Measurements from ENCODE around the gene JPH4. TPM values are rescaled to one million over a fixed set of nuclear protein-coding genes. Genes with fewer than 3 reads are reported as not detected.

JPH4 gene
- total RNA-seq, 6 experiments from 2014 or later, result not detected

DNA sequence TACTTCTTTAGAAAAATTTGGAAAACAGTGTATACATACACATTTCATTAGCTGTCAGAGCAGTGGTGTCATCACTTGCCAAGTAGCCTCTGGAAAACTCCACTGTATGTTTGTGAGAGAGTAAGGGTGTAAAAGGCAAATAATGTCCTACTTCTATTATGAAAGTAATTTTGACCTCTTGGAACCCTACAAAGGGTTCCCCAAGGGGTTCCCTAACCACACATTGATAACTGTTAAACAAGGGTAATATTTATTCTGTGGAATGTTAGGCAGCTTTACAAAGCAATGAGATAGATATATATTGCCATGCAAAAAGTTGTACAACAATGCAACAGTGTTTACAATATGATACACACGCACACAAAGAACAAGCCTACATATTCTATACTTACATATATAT is 38.9 kb upstream of the JPH4 start:
- H3K27ac Mint-ChIP-seq, result no peak overlapping the region
- H3K9me3 Mint-ChIP-seq, result no peaks in the 10 kb centered on the region
- H3K36me3 Mint-ChIP-seq (ENCODE audit: low read depth), result no peaks in the 10 kb centered on the region
- no peak for DNase-seq
- H3K4me1 Mint-ChIP-seq (ENCODE audit: low read depth), result no peaks in the 10 kb centered on the region
- peaks cover 20% of the 10 kb centered on the region for H3K27me3 Mint-ChIP-seq (ENCODE audit: insufficient read depth)
- no peak overlapping the region for H3K4me3 Mint-ChIP-seq
- no peak for TF ChIP-seq CTCF (IDR thresholded peaks at IDR 0.05)

DNA sequence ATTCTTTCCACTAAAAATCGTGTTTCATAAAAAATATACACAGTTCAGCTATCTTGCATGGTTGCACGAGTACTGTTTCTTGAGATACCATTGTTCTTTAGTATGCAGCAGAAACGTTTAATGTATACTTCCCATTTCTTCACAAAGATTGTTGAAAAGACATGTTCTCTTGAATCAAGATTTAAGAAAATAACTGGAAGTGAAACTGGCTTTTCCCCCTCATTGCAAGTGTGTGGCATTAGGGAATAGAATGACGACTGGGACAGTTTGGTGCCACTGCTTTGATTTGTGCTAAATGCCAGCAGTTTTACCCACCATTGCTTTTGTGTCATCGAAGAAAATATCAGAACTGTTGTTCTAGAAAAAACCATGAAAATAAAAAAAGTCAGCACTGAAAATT is 37.3 kb upstream of the JPH4 start:
- H3K27ac Mint-ChIP-seq, result no peak overlapping the region
- H3K27me3 Mint-ChIP-seq (ENCODE audit: insufficient read depth), result peaks cover 27% of the 10 kb centered on the region
- DNase-seq, result no peak
- no peak overlapping the region for H3K4me3 Mint-ChIP-seq
- no peak for TF ChIP-seq CTCF (IDR thresholded peaks at IDR 0.05)
- no peaks in the 10 kb centered on the region for H3K9me3 Mint-ChIP-seq
- no peaks in the 10 kb centered on the region for H3K36me3 Mint-ChIP-seq (ENCODE audit: low read depth)
- no peaks in the 10 kb centered on the region for H3K4me1 Mint-ChIP-seq (ENCODE audit: low read depth)

GRCh38 chr14:23614395-23614828 is 35.8 kb upstream of the JPH4 start:
- Mint-ChIP-seq H3K9me3 (no peaks in the 10 kb centered on the region), H3K4me1 (ENCODE audit: low read depth) (no peaks in the 10 kb centered on the region), H3K4me3 (no peak overlapping the region), H3K27ac (no peak overlapping the region), H3K27me3 (ENCODE audit: insufficient read depth) (peaks cover 32% of the 10 kb centered on the region), H3K36me3 (ENCODE audit: low read depth) (no peaks in the 10 kb centered on the region)
- TF ChIP-seq CTCF (IDR thresholded peaks at IDR 0.05), result no peak
- DNase-seq, result no peak

DNA sequence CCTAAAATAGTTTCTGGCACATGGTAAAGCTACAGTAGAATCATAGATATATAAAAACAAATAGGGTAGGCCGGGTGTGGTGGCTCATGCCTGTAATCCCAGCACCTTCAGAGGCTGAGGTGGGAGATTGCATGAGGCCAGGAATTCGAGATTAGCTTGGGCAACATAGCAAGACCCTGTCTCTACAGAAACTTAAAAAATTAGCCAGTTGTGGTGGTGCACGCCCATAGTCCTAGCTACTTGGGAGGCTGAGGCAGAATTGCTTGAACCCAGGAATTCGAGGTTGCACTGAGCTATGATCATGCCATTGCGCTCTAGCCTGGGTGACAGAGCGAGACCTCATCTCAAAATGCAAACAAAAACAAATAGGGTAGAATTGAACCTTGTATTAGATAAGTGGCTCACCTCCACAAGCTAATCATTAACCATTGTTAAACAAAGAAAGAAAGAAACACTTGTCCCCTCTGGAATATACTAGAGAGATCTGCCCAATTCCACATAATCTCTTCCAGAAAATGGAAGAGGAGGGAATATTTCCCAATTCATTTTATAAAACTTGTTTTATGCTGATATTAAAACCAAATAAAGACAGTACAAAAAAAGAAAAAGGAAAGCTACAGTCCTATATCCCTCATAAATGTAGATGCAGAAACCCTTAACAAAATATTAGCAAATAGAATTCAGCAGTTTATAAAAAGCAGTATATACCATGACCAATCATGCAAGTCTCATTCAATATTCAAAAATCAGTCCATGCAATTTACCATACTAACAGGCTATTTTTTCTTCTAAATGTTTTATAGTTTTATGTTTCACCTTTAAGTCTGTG is 34.9 kb upstream of the JPH4 start:
- H3K27me3 Mint-ChIP-seq (ENCODE audit: insufficient read depth), result peaks cover 36% of the 10 kb centered on the region
- DNase-seq, result no peak
- H3K27ac Mint-ChIP-seq, result no peak overlapping the region
- H3K4me1 Mint-ChIP-seq (ENCODE audit: low read depth), result no peaks in the 10 kb centered on the region
- TF ChIP-seq CTCF (IDR thresholded peaks at IDR 0.05), result no peak
- H3K9me3 Mint-ChIP-seq, result no peaks in the 10 kb centered on the region
- H3K4me3 Mint-ChIP-seq, result no peak overlapping the region
- H3K36me3 Mint-ChIP-seq (ENCODE audit: low read depth), result no peaks in the 10 kb centered on the region

DNA sequence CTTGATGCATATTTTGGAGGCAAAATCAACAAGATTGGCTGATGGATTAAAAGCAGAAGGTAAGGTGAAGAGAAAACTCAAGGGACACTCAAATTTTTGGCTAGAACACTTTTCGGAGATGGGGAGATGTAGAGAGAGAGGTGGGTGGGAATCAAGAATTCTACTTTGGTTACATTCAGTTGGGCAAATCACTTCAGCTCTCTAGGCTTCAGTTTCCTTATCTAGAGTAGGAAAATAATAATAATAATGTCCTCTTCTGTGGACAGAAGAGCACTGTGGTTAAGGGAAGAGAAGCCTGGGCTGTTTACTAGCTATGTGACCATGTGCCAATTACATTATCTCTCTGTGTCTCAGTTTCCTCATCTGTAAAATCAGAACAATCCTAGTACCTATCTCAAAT is 34.2 kb upstream of the JPH4 start:
- no peak overlapping the region for H3K4me3 Mint-ChIP-seq
- no peaks in the 10 kb centered on the region for H3K4me1 Mint-ChIP-seq (ENCODE audit: low read depth)
- H3K27me3 Mint-ChIP-seq (ENCODE audit: insufficient read depth), result peaks cover 36% of the 10 kb centered on the region
- no peaks in the 10 kb centered on the region for H3K36me3 Mint-ChIP-seq (ENCODE audit: low read depth)
- DNase-seq, result no peak
- TF ChIP-seq CTCF (IDR thresholded peaks at IDR 0.05), result no peak
- H3K9me3 Mint-ChIP-seq, result no peaks in the 10 kb centered on the region
- H3K27ac Mint-ChIP-seq, result no peak overlapping the region

All from HFFc6 (cell line).